ENCODE measurements around the gene SART1.

The SART1 gene, protein sequence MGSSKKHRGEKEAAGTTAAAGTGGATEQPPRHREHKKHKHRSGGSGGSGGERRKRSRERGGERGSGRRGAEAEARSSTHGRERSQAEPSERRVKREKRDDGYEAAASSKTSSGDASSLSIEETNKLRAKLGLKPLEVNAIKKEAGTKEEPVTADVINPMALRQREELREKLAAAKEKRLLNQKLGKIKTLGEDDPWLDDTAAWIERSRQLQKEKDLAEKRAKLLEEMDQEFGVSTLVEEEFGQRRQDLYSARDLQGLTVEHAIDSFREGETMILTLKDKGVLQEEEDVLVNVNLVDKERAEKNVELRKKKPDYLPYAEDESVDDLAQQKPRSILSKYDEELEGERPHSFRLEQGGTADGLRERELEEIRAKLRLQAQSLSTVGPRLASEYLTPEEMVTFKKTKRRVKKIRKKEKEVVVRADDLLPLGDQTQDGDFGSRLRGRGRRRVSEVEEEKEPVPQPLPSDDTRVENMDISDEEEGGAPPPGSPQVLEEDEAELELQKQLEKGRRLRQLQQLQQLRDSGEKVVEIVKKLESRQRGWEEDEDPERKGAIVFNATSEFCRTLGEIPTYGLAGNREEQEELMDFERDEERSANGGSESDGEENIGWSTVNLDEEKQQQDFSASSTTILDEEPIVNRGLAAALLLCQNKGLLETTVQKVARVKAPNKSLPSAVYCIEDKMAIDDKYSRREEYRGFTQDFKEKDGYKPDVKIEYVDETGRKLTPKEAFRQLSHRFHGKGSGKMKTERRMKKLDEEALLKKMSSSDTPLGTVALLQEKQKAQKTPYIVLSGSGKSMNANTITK

GRCh38 chr11:65961267-65962140 is at the start of gene SART1:
SART1 (plus strand) TSS chr11:65961734; CDS start chr11:65961781, 47 bp downstream.
- H3K4me3 ChIP-seq (ENCODE audit: low read depth, low read length) = peak within 1 kb of the TSS; percentile 77
- peak; percentile 78 for DNase-seq (ENCODE audit: low read depth, low spot score)
- ChIA-PET POLR2A (interaction anchor here (1.4 to 1.7 kb wide), 2 partner anchors 71 to 73 kb away, joined by 5 read pairs; partner anchors contain the start of genes CCDC85B and FIBP), CTCF (interaction anchor here (0.9 to 44.9 kb wide), 5 partner anchors 13 to 102 kb away, joined by 3 to 1090 read pairs (median 4); partner anchors contain the start of genes CCDC85B, CTSW, EFEMP2 and FIBP)
- TF ChIP-seq, protein P1, sequence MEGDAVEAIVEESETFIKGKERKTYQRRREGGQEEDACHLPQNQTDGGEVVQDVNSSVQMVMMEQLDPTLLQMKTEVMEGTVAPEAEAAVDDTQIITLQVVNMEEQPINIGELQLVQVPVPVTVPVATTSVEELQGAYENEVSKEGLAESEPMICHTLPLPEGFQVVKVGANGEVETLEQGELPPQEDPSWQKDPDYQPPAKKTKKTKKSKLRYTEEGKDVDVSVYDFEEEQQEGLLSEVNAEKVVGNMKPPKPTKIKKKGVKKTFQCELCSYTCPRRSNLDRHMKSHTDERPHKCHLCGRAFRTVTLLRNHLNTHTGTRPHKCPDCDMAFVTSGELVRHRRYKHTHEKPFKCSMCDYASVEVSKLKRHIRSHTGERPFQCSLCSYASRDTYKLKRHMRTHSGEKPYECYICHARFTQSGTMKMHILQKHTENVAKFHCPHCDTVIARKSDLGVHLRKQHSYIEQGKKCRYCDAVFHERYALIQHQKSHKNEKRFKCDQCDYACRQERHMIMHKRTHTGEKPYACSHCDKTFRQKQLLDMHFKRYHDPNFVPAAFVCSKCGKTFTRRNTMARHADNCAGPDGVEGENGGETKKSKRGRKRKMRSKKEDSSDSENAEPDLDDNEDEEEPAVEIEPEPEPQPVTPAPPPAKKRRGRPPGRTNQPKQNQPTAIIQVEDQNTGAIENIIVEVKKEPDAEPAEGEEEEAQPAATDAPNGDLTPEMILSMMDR (IDR thresholded peaks at IDR 0.05; ENCODE audit: insufficient read depth, low read length, missing control alignments) = no peak

DNA sequence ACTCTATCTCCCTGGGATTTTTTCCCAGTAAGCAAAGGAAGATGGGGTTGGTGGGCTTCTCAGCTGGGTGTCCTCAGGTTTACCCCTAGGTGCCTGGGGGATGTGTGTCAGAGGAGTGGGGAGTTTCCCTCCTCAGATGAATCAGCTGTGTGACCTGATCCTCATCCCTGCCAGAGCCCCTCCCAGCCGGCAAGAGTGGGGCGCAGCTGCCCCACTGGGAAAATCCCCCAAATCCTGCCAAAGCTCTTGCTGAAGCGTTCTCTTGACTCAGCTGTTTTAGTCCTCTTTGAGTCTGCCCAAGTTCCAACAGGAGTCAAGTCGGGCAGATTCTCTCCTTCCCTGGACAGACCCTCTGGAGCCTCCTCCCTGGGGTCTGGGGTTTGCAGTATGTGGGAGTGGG is 48.7 kb upstream of the SART1 start:
- ChIA-PET POLR2A (interaction anchor here (1.6 to 4.0 kb wide), 4 partner anchors 10 to 42 kb away, joined by 3 to 37 read pairs (median 19); partner anchors contain the start of genes CCDC85B and FIBP), CTCF (interaction anchor here (1.5 to 18.8 kb wide), 3 partner anchors 9 to 52 kb away, joined by 4 to 394 read pairs (median 5); partner anchors contain the start of genes CCDC85B and FIBP)
- no peak overlapping the region for H3K4me3 ChIP-seq (ENCODE audit: low read depth, low read length)
- TF ChIP-seq, protein P1 (IDR thresholded peaks at IDR 0.05; ENCODE audit: insufficient read depth, low read length, missing control alignments) = no peak
- no peak for DNase-seq (ENCODE audit: low read depth, low spot score)

- POLR2A ChIA-PET = interaction anchor here (0.6 to 7.1 kb wide), 14 partner anchors 9 to 250 kb away, joined by 3 to 127 read pairs (median 6); partner anchors contain the start of genes CCDC85B, CFL1, FIBP and FOSL1
- H3K4me3 ChIP-seq (ENCODE audit: low read depth, low read length) = no peak overlapping the region
- TF ChIP-seq, protein P1 (IDR thresholded peaks at IDR 0.05; ENCODE audit: insufficient read depth, low read length, missing control alignments) = no peak
- CTCF ChIA-PET = interaction anchor here (0.8 to 2.8 kb wide), 8 partner anchors 13 to 55 kb away, joined by 3 to 40 read pairs (median 4); partner anchors contain the start of genes CCDC85B, FIBP and MUS81
- no peak for DNase-seq (ENCODE audit: low read depth, low spot score)
These were observed 46.3 kb upstream of the SART1 start for GRCh38 chr11:65915101-65915820.

DNA sequence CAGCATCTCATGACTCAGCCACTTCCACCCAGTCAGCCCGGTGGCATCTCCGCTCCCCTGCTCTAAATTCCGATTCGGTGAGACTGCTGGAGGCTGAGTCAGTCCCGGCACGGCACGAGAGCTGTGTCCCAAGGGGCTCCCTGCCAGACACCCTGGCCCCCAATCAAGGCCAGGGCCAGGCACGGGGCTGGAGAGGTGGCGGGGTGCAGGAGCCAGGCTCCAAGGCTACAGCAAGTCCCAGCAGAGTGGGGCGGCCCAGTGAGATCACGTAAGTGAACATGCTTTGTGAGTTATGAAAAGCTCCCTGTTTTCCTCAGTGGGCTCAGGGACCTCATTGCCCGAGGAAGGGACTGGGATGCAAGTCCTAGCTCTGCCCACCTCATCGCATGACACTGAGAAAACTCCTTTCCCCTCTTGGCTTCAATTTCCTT is 45.7 kb upstream of the SART1 start:
- peak overlapping the region; percentile 38 for H3K4me3 ChIP-seq (ENCODE audit: low read depth, low read length)
- DNase-seq (ENCODE audit: low read depth, low spot score) = peak; percentile 89
- ChIA-PET POLR2A (interaction anchor here (0.6 to 7.1 kb wide), 12 partner anchors 10 to 129 kb away, joined by 3 to 127 read pairs (median 8); partner anchors contain the start of genes CCDC85B, CFL1, FIBP and FOSL1), CTCF (interaction anchor here (1.1 to 2.8 kb wide), 5 partner anchors 14 to 56 kb away, joined by 3 to 40 read pairs (median 6); partner anchors contain the start of genes CCDC85B, FIBP and MUS81)
- TF ChIP-seq, protein P1 (IDR thresholded peaks at IDR 0.05; ENCODE audit: insufficient read depth, low read length, missing control alignments) = no peak

DNA sequence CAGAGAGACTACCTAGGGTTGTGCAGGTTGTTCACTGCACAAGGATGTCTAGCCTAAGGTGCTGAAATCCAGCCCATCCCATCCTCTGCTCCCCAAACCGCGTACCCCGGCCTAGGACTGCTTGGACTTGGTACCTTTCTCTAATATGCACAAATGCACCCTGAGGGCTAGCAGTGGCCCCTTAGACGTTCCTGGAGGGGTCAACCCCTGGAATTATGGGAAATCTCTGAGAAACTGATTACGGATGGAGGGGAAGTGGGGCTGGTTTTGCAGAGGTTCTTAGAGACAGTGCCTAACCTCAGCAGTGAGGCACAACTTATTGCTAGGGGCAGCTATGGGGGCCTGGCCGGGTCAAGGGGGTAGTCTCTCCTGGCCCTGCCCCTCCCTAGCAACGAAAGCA is 45.1 kb upstream of the SART1 start:
- POLR2A ChIA-PET = interaction anchor here (1.0 to 7.1 kb wide), 10 partner anchors 9 to 129 kb away, joined by 3 to 127 read pairs (median 10); partner anchors contain the start of genes CCDC85B, CFL1, FIBP and FOSL1
- TF ChIP-seq, protein P1 (IDR thresholded peaks at IDR 0.05; ENCODE audit: insufficient read depth, low read length, missing control alignments) = no peak
- CTCF ChIA-PET = interaction anchor here (1.1 to 2.8 kb wide), 5 partner anchors 15 to 56 kb away, joined by 3 to 40 read pairs (median 6); partner anchors contain the start of genes CCDC85B, FIBP and MUS81
- DNase-seq (ENCODE audit: low read depth, low spot score) = no peak
- H3K4me3 ChIP-seq (ENCODE audit: low read depth, low read length) = peak overlapping the region; percentile 38
